ENCODE data around the gene UGT1A3.

DNA sequence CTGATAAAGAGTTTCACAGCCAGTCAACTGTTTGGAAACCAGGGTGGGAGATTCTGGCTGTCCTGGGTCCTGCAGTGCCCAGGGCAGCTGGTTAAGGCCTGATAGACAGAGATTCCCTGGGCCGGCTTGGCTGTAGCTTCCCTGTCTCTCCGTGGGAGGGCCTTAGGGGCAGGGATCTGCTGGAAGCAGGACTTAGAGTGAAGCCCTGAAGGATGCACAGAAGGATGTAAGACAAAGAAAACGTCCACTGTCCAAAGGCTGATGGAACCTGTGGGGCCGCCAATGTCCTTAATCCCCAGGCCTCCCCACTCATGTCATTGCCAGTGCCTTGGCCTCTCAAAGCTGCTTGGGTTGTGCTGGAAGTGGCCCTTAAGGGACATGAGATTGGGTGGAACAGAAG lies 82.2 kb downstream of the UGT1A3 start:
- no peak for TF ChIP-seq POLR2AphosphoS5 (IDR thresholded peaks at IDR 0.05)
- TF ChIP-seq, protein P1, sequence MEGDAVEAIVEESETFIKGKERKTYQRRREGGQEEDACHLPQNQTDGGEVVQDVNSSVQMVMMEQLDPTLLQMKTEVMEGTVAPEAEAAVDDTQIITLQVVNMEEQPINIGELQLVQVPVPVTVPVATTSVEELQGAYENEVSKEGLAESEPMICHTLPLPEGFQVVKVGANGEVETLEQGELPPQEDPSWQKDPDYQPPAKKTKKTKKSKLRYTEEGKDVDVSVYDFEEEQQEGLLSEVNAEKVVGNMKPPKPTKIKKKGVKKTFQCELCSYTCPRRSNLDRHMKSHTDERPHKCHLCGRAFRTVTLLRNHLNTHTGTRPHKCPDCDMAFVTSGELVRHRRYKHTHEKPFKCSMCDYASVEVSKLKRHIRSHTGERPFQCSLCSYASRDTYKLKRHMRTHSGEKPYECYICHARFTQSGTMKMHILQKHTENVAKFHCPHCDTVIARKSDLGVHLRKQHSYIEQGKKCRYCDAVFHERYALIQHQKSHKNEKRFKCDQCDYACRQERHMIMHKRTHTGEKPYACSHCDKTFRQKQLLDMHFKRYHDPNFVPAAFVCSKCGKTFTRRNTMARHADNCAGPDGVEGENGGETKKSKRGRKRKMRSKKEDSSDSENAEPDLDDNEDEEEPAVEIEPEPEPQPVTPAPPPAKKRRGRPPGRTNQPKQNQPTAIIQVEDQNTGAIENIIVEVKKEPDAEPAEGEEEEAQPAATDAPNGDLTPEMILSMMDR (IDR thresholded peaks at IDR 0.05): no peak
